Vagina (tissue), 2 donors: ENCODE measurements around the gene RNF208. TPM values are rescaled to one million over a fixed set of nuclear protein-coding genes. Genes with fewer than 3 reads are reported as not detected.

Source experiments
- DNase-seq, 2 donors: peaks; one replicate each; pipeline ENCODE4 v3.0.0-alpha.2; 2017; ENCODE audit errors: extremely low spot score in 2 of 2
- H3K27ac ChIP-seq: fragments of 200-600 bp; sonication (generic); one replicate; pipeline ENCODE4 v1.5.1; 2019
- H3K27me3 ChIP-seq: fragments of 200-600 bp; sonication (generic); one replicate; pipeline ENCODE4 v1.5.1; 2019
- H3K36me3 ChIP-seq, 2 donors: fragments of 200-600 bp; sonication (generic); one replicate each; pipeline ENCODE4 v1.5.1; 2017 to 2019
- H3K4me1 ChIP-seq: fragments of 200-600 bp; sonication (generic); one replicate; pipeline ENCODE4 v1.5.1; 2019
- H3K4me3 ChIP-seq, 2 donors: fragments of 200-600 bp; sonication (generic); 1 replicate in 1 of 2; 2 replicates in 1 of 2; pipeline ENCODE4 v1.5.1; 2016 to 2019
- H3K9me3 ChIP-seq: fragments of 200-600 bp; sonication (generic); one replicate; pipeline ENCODE4 v1.5.1; 2019
- CTCF ChIP-seq, 3 experiments: fragments of 450-650 bp in 2 of 3; fragments of 200-600 bp in 1 of 3; sonication (generic) in 1 of 3; IDR thresholded peaks; one replicate each; pipeline ENCODE4 v1.5.1; 2017 to 2019; ENCODE audit warnings: antibody characterized with exemption in 3 of 3, mild to moderate bottlenecking in 2 of 3, moderate library complexity in 2 of 3
- POLR2A ChIP-seq, 2 donors: fragments of 450-650 bp; IDR thresholded peaks; one replicate each; pipeline ENCODE4 v1.6.1; 2017; ENCODE audit warnings: antibody characterized with exemption in 2 of 2, mild to moderate bottlenecking in 2 of 2, moderate library complexity in 2 of 2
- POLR2AphosphoS5 ChIP-seq, 2 donors: sonication (generic); formaldehyde crosslinking; IDR thresholded peaks; one replicate each; pipeline ENCODE4 v1.9.0; 2017; ENCODE audit warnings: antibody characterized with exemption in 2 of 2, mild to moderate bottlenecking in 2 of 2, low read depth in 1 of 2; ENCODE audit not compliant: insufficient read depth in 1 of 2
- intact Hi-C: fragments of 100-400 bp; cut with DNase I; formaldehyde crosslinking; loops from one replicate; pipeline ENCODE4 v1.15.1; 2023
- total RNA-seq: library from RNA; depleted of rRNA; stranded (reverse); fragments of >200 nt; gene quantifications from one replicate; pipeline ENCODE4 v1.2.3, GENCODE V29; 2016

RNF208 gene
- total RNA-seq, 1 donor from 2014 or later, result 0.98 TPM

DNA sequence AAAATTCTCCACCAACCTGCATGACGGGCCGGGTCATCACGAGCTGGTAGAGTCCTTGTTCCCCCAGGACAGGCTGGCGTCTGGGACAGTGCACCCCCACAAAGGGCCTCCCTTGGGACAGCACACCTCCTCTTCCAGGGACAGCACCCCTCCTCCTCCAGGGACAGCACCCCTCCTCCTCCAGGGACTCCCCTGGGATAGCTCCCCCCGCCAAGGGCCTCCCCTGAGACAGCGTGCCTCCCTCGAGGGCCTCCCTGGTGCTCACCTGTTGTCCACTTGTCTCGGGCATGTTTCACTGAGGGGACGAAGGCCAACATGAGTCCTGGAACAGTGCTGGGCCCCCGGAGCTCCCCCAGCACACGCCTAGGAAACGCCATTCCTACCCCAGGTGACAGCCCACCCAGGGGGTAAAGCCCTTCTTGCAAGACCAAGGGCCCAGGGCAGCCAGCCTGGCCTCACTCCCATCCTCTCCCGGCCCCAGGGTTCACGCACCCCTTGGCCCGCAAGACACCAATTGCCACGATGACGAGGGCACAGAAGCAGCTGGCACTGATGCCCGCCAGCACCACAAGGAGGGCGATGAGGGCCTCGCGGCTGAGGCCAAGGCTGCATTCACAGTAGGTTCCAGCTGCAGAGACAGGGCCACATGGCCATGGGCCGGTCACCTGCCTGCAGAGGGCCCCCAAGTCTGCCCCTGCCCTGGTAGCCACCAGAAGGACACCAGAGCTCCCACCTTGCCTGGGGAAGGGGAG lies 50.7 kb downstream of the RNF208 start:
- intact Hi-C loops, result no loop called here
- no peaks in the 10 kb centered on the region for H3K36me3 ChIP-seq
- DNase-seq, result no peak
- H3K4me1 ChIP-seq, result peaks cover 39% of the 10 kb centered on the region
- no peak overlapping the region for H3K4me3 ChIP-seq
- no peaks in the 10 kb centered on the region for H3K9me3 ChIP-seq
- peaks cover 25% of the 10 kb centered on the region for H3K27me3 ChIP-seq
- H3K27ac ChIP-seq, result no peak overlapping the region
- TF ChIP-seq CTCF (IDR thresholded peaks at IDR 0.05) (no peak), POLR2A (IDR thresholded peaks at IDR 0.05) (no peak), POLR2AphosphoS5 (IDR thresholded peaks at IDR 0.05; ENCODE audit: insufficient read depth in 1 of 2, low read depth in 1 of 2) (no peak)

- H3K4me3 ChIP-seq, result no peak overlapping the region
- intact Hi-C loops, result no loop called here
- DNase-seq, result no peak
- no peaks in the 10 kb centered on the region for H3K9me3 ChIP-seq
- peaks cover 28% of the 10 kb centered on the region for H3K27me3 ChIP-seq
- H3K4me1 ChIP-seq, result peaks cover 39% of the 10 kb centered on the region
- TF ChIP-seq CTCF (IDR thresholded peaks at IDR 0.05), result no peak
- no peak overlapping the region for H3K27ac ChIP-seq
- no peaks in the 10 kb centered on the region for H3K36me3 ChIP-seq
Observed at GRCh38 chr9:137170486-137171148, 51.4 kb downstream of the RNF208 start.

Other genes with a start within 250 kb of the RNF208 start
- 301 TPM for gene PTGDS, start 244.7 kb downstream of the RNF208 start, total RNA-seq
- 2.0 TPM for gene LCNL1, start 239.2 kb downstream of the RNF208 start, total RNA-seq
- 62.9 TPM for gene PAXX, start 229.8 kb downstream of the RNF208 start, total RNA-seq
- 23.6 TPM for gene CLIC3, start 225.7 kb downstream of the RNF208 start, total RNA-seq
- 44.0 TPM for gene ABCA2, start 194.0 kb downstream of the RNF208 start, total RNA-seq
- gene FUT7, start 190.2 kb downstream of the RNF208 start, total RNA-seq, result not detected
- 67.5 TPM for gene NPDC1, start 176.1 kb downstream of the RNF208 start, total RNA-seq
- gene ENTPD2, start 168.2 kb downstream of the RNF208 start, total RNA-seq, result 4.9 TPM
- gene SAPCD2, start 151.7 kb downstream of the RNF208 start, total RNA-seq, result 2.7 TPM
- 13.3 TPM for gene UAP1L1, start 144.7 kb downstream of the RNF208 start, total RNA-seq
- 34.1 TPM for gene MAN1B1, start 135.3 kb downstream of the RNF208 start, total RNA-seq
- 152 TPM for gene DPP7, start 107.5 kb downstream of the RNF208 start, total RNA-seq
- 0.74 TPM for gene GRIN1, start 83.1 kb downstream of the RNF208 start, total RNA-seq
- gene LRRC26, start 52.2 kb downstream of the RNF208 start, total RNA-seq, result not detected
- not detected for gene TMEM210, start 50.2 kb downstream of the RNF208 start, total RNA-seq
- 30.0 TPM for gene ANAPC2, start 33.7 kb downstream of the RNF208 start, total RNA-seq
- gene SSNA1, start 33.6 kb downstream of the RNF208 start, total RNA-seq, result 49.8 TPM
- gene TPRN, start 21.5 kb downstream of the RNF208 start, total RNA-seq, result 6.9 TPM
- 24.6 TPM for gene TMEM203, start 16.6 kb downstream of the RNF208 start, total RNA-seq
- gene NDOR1, start 16.5 kb downstream of the RNF208 start, total RNA-seq, result 12.0 TPM
- gene CYSRT1, start 2.9 kb upstream of the RNF208 start, total RNA-seq, result 24.3 TPM
- gene RNF224, start 5.3 kb upstream of the RNF208 start, total RNA-seq, result 0.74 TPM
- not detected for gene SLC34A3, start 8.7 kb upstream of the RNF208 start, total RNA-seq
- 312 TPM for gene TUBB4B, start 19.0 kb upstream of the RNF208 start, total RNA-seq
- not detected for gene STPG3, start 29.0 kb upstream of the RNF208 start, total RNA-seq
- gene NELFB, start 33.1 kb upstream of the RNF208 start, total RNA-seq, result 44.0 TPM
- gene TOR4A, start 55.5 kb upstream of the RNF208 start, total RNA-seq, result 13.0 TPM
- gene NRARP, start 80.0 kb upstream of the RNF208 start, total RNA-seq, result 29.5 TPM
- gene EXD3, start 200.9 kb upstream of the RNF208 start, total RNA-seq, result 35.6 TPM
- 2.9 TPM for gene NOXA1, start 201.2 kb upstream of the RNF208 start, total RNA-seq
- not detected for gene ENTPD8, start 219.1 kb upstream of the RNF208 start, total RNA-seq
- 35.1 TPM for gene NSMF, start 237.1 kb upstream of the RNF208 start, total RNA-seq